HG03575 (cell line): ENCODE measurements around the gene FOSL2.

Source experiments
- ATAC-seq: cut with Tn5 transposase; IDR thresholded peaks from one replicate; pipeline ENCODE4 v1.9.1; 2021; ENCODE audit not compliant: unreplicated experiment, insufficient number of reproducible peaks, low FRiP score; ENCODE audit errors: extremely low read depth

The FOSL2 gene

DNA sequence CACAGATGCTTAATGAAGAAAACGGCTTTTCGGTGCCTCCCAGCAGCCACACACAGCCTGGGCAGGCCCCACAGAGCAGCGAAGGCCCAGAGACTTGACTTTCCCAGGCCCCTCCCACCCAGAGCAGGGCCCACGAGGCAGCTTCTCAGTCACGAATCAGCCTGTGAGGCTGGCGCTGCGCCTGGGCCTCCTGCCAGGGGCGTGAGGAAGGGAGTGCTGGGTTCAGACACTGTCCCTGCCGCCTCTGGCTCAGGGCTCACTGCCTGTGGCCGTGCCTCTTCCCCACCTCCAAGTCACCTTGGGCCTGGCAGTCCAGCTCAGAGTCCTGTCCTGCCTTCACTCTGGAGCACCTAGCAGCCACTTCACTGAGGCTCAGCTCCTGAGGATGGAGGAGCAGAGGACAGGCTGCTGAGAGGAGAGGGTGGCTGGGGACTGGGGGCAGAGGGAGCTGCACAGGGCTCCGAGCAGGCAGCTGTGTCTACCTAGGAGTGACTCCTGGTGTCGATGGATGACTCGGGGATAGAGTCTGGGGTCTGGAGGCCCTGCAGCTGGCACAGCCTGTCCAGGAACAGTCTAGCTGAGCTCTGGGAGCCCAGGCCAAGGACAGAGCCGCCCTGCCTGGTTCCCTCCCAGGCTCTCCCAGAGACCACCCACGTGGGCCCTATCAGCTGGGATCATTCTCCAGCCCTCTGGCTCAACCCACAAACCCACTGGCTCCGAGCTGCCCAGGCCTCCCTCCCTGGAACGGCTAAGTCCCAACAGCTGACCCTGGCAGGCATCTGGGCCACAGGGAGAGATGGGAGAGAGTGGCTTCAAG is 36.4 kb upstream of the FOSL2 start:
- ATAC-seq, result no peak

DNA sequence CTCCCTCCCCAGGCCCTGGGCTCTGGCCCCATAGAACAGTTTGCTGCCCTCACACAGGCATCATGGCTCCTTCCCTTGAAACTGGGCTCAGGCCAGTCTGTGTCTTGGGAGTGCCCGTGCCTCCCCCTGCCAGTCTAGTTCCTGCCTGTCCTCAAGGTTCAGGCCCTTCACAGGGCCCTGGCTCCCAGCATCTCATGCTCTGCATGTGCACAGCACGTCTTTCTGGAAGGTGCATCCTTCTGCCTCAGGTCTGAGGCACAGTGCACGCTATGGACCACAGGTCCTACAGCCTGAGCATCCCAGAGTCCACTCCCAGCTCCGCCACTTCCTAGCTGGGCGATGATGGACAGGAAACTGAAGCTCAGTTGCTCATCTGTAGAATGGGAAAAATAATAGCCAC is 35.6 kb upstream of the FOSL2 start:
- no peak for ATAC-seq

DNA sequence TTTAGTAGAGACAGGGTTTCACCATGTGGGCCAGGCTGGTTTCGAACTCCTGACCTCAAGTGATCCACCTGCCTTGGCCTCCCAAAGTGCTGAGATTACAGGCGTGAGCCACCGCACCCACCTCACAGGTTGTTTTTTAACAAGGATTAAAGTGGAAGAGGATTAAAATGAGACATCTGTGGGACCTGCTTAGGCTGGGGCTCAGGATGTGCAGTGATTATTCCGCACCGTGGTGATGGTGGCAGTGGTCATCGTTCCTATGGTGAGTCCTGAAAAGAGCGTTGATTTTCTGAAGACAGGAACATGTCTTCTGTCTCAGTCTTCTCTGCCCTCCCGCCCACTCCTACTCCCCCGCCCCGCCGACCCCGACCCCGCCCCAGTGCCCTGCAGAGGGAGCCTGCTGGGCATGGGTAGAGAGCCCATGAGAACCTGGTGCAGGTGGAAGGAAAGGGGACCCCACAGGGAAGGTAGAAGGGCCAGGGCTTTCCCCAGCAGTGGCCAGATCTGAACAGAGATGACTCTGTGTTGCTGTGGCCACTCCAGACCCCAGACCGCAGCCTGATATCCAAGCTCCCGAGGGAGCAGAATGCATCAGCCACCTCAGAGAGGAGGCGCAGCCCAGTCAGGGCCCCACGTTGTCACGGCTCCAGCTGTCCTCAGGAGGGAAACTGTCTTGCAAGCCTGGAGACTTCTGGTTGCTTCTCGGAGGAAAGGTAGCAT is 34.5 kb upstream of the FOSL2 start:
- no peak for ATAC-seq

DNA sequence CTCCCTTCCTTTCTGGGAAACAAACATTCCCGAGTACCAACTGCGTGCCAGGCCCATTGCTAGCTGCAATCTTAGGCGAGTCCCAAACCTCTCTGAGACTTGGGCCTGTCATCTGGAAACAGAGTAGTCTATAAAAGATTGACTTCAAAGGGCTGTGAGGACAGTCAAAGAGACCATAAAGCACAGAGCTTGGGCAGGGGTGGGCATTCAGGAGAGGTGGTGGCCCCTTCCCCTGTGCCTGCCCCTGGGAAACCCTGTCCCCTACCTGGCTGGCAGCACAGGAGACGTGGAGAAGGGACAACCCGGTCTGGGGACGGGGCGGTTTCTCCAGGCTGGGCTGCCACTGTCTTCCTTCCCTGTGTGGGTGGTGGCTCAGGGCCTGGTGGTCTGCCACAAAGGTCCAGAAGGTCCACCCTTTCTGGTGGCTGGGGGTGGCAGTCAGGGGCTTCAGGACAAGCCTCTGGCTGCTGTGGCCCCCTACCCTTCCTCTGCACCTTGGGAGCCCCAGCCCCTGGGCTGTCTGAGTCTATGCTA is 33.9 kb upstream of the FOSL2 start:
- ATAC-seq, result no peak

DNA sequence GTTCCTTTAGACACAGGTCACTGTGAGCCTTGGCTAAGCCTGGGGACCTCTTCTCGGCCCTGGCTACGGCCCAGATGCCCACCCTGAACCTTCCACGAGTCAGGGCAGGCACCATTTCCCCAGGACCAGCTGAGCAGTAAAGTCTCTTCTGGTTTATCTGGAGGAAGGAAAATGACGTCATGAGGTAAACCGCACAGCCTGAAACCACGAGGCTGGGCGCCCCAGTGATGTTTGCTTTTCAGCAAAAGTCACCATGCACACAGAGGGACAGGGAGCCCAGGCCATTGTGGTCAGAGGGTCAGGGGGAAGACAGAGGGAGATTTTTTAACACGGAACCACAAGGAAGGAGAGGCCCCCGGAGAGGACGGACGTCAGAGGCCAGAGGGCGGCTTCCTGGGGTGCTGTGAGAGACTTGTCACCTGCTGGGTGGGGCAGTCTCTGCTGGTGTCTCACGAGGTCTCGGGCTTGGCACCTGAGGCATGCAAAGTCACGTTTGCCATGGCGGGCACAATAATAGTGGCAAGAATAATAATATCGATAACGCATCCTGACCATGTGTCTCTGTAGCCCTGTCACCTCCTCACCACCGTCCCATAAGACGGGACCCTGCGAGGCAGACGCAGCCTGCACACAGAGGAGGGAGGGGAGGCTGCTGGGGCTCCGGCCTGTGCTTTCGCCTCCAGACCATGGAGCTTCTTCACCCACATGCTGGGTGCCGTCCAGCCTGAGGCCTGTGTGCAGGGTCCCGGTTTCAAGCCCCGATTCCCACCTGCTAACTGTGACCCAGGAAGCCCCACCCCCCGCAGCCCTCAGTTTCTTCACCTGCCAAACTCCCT is 33.2 kb upstream of the FOSL2 start:
- ATAC-seq, result no peak

DNA sequence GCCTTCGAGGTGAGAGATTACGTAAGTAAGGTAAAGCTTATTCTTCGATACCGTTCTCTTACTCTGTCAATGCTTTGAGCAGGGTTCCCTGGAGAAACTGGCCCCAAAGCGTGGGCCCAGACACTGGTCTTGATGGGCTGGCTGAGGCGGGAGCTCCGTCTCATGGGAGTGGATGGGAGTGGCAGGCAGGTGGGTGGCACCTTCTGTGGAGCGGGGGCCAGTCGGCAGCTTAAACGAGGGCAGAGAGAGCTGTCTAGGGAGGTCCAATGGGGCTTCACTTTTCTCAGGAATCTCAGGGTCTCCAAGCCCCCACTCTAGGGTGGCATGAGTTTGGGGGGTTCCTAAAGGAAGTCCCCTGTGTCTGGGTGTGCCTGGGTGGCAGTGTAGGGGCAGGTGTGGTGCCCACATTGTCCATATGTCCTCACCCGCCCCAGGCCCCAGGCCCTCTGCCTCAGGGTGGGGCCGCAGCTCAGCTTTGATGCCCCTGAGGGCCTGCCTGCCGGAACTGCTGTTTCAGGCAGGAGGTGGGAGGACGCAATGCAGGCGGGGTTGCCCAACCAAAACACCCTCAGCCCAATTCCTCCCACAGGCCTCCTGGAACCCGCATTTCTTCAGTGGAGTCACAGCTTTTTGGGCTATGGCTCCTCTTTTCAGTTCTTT is 32.5 kb upstream of the FOSL2 start:
- ATAC-seq, result no peak

DNA sequence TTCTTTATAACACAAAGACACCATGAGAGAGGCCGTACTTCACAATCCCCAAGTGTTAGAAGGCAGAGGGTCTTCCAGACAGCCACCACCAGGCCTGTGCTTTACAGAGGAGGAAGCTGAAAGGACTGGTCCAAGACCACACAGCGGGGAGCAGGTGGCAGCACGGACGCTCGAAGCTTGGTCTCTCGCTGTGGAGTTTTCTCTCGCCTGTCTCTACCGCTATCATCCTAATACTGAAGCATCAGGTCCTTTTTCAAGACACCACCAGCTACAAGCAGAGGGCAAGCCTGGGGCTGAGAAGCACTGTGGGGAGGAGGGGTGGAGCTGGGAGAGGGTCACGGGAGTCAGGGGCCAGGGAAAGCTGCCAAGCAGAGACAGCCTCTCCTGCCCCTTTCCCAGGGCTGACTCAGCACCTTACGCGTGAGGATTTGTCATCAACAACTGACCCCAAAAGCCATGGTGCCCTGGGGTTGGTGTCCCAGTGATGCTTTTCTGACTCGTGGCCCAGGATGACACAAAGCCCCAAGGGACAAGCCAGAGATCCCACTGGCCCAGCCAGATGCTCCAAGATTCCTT is 31.9 kb upstream of the FOSL2 start:
- no peak for ATAC-seq

DNA sequence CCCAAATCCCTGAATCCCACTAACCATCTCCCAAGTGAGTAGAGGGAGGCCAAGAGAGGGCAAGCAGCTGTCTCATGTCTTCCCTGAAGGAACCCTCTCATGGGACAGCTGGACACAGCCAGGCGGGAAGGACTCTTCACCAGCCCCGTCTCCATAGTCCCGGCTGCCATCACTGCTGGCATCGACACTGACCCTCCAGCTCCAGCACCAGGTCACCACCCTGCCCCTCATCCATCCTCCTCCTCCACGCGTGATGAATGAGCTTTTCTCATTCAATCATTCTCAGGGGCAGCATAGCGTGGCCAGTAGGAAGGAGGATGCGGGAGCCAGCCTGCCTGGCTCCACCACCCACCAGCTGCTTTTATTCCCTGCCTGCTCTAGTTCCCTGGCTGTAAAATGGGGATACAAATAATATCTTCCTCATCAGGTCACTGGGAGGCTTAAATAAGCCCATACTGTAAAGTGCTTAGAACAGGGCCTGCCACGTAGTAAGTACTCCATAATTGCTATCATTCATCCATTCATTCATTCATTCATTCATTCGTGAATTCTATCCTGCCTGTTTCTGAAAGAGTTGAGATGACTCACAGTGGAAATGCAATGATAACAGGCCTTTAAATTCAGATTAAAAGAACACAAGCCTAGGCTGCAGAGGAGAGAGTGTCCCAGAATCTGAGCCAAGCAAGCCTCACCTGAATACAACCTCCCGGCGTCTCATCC is 30.5 kb upstream of the FOSL2 start:
- no peak for ATAC-seq

DNA sequence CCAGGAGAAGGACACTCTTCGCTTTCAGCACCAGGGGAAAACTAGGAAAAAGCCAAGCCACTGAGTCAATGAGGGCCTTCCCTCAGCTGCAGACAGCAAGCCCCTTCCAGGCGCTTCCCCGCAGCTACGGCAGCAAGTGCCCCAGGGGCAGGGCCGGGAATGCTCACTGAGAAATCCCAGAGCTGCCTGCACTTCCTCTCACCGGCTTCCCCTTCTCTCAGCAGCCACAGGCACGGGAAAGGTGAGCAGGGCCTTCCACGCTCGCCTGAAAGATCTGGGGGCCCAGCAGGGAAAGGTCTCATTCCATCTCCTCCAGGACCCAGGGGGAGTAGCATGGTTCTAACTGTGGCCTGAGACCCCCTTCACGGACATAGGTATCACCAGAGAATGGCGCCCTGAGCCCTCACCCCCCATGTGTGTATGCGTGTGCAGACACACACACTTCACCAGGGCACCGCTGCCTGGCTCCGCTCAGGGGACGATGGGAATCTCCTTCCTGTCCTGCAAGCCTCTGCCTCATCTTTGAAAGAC is 29.6 kb upstream of the FOSL2 start:
- no peak for ATAC-seq

DNA sequence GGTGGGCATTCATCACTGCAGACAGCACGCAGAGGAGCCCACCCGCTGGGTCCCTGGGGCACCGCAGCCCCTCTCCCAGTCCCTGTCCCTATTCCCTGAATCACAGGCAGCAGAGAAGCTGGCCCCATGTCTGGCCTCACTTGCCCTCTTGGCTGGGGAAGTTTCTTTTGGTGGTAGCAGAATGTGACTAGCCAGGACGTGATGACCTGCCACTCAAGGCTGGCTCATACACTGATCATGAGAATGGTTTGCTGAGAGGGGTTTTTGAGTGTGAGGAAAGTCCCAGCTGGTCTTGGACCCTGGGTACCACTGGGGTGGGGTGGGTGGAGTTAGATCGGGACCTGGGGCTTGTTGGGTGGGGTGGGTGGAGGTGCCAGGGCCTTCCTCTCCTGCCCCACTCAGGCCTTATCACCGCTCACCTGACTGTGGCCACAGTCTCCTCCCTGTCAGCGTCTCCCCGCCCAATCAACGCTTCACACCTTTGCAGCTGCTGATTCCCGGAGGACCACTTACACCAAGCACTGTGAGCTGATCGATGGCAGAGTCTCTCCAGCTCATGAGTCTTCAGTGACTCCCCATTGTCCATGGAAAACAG is 28.9 kb upstream of the FOSL2 start:
- no peak for ATAC-seq

DNA sequence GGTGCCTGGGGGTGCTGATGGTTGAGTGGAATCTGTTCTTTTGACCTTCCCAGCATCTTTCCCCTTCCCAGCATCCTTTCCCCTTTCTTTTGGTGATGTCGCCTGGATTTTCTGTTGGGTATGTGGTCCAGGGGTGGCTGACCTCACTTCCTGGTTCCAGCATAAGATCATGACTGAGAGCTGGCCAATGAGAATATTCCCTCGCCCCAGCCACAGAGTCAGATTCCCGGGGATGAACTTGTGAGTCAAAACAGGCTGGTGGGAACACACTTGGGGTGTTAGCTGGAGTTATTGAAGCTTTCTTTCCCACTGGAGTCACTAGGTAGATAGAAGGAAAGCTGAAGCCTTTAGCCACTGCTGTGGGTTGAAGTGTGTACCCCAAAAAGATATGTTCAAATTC is 28.0 kb upstream of the FOSL2 start:
- ATAC-seq, result no peak

DNA sequence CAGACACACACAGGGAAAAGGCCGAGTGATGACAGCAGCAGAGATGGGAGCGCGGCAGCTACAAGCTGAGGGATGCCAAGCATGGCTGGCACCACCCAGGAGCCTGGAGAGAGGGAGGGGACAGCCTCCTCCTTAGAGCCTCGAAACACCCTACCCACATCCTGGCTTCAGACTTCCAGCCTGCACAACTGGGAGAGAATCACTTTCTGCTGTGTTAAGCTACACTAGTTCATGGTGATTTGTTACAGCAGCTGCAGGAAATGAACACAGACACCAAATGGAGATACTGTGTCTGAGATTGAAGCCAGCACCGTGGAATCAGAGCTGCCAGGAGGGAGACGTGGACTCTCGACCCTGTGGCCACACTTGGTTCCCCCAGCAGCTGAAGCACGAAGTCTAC is 27.5 kb upstream of the FOSL2 start:
- no peak for ATAC-seq

DNA sequence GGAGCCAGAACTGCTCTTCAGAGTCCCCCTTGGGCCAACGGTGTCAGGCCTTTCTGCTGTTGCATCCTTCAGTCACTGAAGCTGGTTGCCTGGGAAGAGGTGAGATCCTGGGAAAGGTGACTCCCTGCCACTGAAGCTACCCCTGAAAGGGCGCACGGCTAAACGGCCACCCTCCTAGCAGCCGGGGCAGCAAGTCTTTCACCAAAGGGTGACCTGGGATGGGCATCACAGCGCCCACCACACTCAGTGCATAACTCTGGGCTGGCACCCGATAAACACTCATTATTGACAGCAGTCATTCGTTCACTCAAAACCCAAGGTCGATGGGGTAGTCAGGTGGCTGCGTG is 26.5 kb upstream of the FOSL2 start:
- ATAC-seq, result no peak

DNA sequence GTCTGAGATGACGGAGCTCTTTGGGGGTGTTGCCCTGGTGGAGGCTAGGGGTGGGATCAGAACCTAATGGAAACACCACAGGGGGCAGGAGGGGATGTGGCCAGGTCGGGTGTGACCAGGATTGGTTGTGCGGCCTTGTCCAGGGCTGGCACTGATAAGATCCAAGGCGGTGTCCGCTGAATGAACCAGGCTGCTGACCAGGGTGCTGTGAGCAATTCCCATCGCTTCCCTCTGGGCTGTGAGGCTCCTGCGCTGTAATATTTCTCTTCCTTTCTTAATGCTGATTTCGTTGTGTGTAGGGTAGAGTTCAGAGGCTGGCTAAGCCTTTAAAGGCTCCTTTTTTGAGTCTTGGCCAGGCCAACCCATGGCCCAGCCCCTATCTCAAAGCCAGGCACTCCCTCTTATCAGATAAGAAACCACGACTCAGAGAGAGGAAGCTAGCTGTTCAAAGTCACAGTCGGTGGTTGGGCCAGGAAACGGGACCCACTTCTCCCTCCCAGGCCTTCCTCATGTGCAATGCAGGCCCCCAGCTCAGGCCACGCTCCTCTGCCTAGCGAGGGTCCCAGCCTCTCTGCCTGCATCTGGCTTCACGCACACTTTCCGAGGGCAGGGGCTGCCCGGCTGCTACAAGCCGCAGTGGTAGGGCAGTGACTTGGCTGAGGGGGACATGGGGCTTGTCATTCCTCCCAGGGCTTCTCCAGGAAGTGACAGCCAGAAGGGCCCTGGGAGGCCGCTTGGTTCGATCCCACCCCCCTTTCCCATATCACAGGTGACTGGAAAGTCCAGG is 26.0 kb upstream of the FOSL2 start:
- ATAC-seq, result no peak

DNA sequence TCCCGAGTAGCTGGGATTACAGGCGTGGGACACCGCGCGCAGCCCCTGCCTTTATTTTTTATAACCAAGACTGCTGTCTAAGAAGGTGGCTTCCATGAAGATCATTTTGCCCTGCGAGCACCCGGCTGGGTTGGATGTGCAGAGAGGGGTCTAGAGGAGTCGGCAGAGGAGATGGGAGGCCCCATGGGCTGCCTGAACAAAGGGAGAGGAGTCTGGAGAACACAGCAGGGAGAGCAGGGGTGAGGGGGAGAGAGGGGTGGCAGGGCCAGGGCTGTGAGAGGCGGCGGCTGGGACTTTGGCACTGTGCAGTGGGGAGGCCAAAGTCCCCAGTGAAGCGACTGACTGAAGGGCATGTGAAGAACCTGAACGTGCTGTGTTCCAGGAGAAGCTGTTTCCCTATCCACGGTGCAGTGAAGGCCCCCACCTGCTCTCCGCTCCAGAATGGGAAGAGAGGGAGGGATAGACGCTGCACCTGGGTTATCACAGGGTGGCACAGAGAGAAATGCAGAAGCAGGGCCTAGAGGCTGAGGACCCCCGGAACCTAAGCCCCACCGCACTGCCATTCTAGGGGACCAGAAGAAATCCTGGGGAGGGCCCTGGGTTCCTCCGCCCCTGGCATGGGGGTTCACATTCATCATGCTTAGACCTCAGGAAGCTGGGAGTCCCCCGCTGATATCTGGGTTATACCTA is 24.8 kb upstream of the FOSL2 start:
- no peak for ATAC-seq

DNA sequence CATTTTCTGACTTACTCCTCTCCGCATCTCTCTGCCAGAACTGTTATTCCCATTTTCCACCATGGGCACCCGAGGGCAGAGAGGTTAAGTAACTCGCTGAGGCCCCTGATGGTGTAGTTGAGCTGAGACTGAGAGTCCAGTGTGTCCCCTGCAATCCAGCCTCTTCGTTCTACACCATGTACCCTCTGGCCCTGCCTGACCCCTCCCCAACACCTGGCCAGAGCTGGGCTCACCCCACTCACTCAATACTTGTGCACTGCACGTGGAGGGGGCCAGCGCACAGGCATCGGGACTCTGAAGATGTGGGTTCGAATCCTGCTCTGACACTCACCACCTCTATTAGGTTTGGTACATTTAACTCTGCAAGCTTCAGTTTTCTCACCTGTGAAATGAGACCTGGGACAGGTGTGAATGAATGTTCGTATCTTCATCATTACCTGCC is 24.3 kb upstream of the FOSL2 start:
- ATAC-seq, result no peak
